Endothelial cell of umbilical vein (primary cell): ENCODE measurements around the gene CCDC6. TPM values are rescaled to one million over a fixed set of nuclear protein-coding genes. Genes with fewer than 3 reads are reported as not detected.

Experiments
- BruUV-seq: library from RNA; stranded (reverse); fragments of 400-500 nt; replicated peaks from 2 replicates; lab custom pipeline; 2021; lab: Mats Ljungman, UMichigan
- CTCF ChIA-PET: fragments of 300-600, 350-600 bp; sonication (Branson Sonifier 250); formaldehyde crosslinking; loops from one replicate; lab custom pipeline; 2021; ENCODE audit warnings: antibody characterized with exemption, inconsistent platforms; lab: Charles Lee
- POLR2A ChIA-PET: fragments of 300-600, 350-600 bp; sonication (Branson Sonifier 250); formaldehyde crosslinking; loops from one replicate; lab custom pipeline; 2021; ENCODE audit warnings: antibody characterized with exemption, inconsistent platforms; lab: Charles Lee
- DNase-seq: peaks from one replicate; pipeline ENCODE4 v3.0.0-alpha.2; 2011; ENCODE audit warnings: low read depth, low spot score
- FAIRE-seq: peaks from 2 replicates; lab custom pipeline; 2011; peaks lifted over from hg19 to GRCh38; lab: Jason Lieb, UNC
- H2AFZ ChIP-seq: 2 replicates; pipeline ENCODE4 v1.6.0; 2012; ENCODE audit warnings: low read depth, low read length, control low read depth, inconsistent platforms
- H3K27ac ChIP-seq: 2 replicates; pipeline ENCODE4 v1.5.1; 2011; ENCODE audit warnings: low read depth, mild to moderate bottlenecking, control low read depth, low read length, moderate library complexity; ENCODE audit not compliant: insufficient read depth
- H3K27me3 ChIP-seq, 2 experiments: 2 replicates each; pipeline versions ENCODE4 v1.6.0 to v1.6.1; 2011; ENCODE audit warnings: low read length in 2 of 2, mixed read lengths in 1 of 2; ENCODE audit not compliant: control insufficient read depth in 2 of 2, insufficient read depth in 2 of 2
- H3K36me3 ChIP-seq, 2 experiments: 2 replicates in 1 of 2; 3 replicates in 1 of 2; pipeline ENCODE4 v1.5.1; 2011; ENCODE audit warnings: low read length in 2 of 2, mild to moderate bottlenecking in 1 of 2, moderate library complexity in 1 of 2; ENCODE audit not compliant: control insufficient read depth in 2 of 2, insufficient read depth in 2 of 2; ENCODE audit errors: extremely low read depth in 1 of 2
- H3K4me1 ChIP-seq: 3 replicates; pipeline ENCODE4 v1.5.1; 2011; ENCODE audit warnings: mild to moderate bottlenecking, low read length; ENCODE audit not compliant: control insufficient read depth, insufficient read depth; ENCODE audit errors: extremely low read depth
- H3K4me2 ChIP-seq: 2 replicates; pipeline ENCODE4 v1.6.1; 2011; ENCODE audit warnings: low read length, control low read depth, mixed read lengths; ENCODE audit not compliant: insufficient read depth
- H3K4me3 ChIP-seq, 3 experiments: fragments of 200-600 bp in 1 of 3; sonication (generic), shearing (Covaris generic) in 1 of 3; replicated peaks in 1 of 3; 2 replicates each; pipeline ENCODE4 v1.5.1; 2011 to 2016; ENCODE audit warnings: control low read depth in 3 of 3, low read length in 3 of 3, mild to moderate bottlenecking in 2 of 3, inconsistent platforms in 1 of 3, low read depth in 1 of 3, moderate library complexity in 1 of 3; ENCODE audit not compliant: insufficient read depth in 1 of 3
- H3K79me2 ChIP-seq: 2 replicates; pipeline ENCODE4 v1.6.0; 2012; ENCODE audit warnings: low read length, inconsistent platforms; ENCODE audit not compliant: control insufficient read depth, insufficient read depth
- H3K9ac ChIP-seq: replicated peaks from 2 replicates; pipeline ENCODE3; 2011; ENCODE audit warnings: low read length, control low read depth; ENCODE audit not compliant: insufficient read depth; ENCODE audit errors: extremely low read depth
- H3K9me1 ChIP-seq: replicated peaks from 3 replicates; pipeline ENCODE4 v1.6.0; 2011; ENCODE audit warnings: mild to moderate bottlenecking, low read length; ENCODE audit not compliant: control insufficient read depth, insufficient read depth; ENCODE audit errors: extremely low read depth
- H3K9me3 ChIP-seq: replicated peaks from 2 replicates; pipeline ENCODE4 v1.5.1; 2012; ENCODE audit warnings: low read length, inconsistent platforms; ENCODE audit not compliant: control insufficient read depth, insufficient read depth
- H4K20me1 ChIP-seq: replicated peaks from 2 replicates; pipeline ENCODE3; 2011; ENCODE audit warnings: mild to moderate bottlenecking, low read length; ENCODE audit not compliant: control insufficient read depth, insufficient read depth; ENCODE audit errors: extremely low read depth
- EZH2 ChIP-seq: IDR thresholded peaks from 2 replicates; pipeline ENCODE4 v1.6.1; 2012; ENCODE audit warnings: borderline replicate concordance, low read depth, mild to moderate bottlenecking, moderate library complexity, low read length, inconsistent platforms; ENCODE audit not compliant: severe bottlenecking
- FOS ChIP-seq: IDR thresholded peaks from 2 replicates; pipeline ENCODE4 v1.6.1; 2011; ENCODE audit warnings: mild to moderate bottlenecking, low read length, moderate library complexity, borderline replicate concordance; ENCODE audit not compliant: insufficient read depth
- JUN ChIP-seq: IDR thresholded peaks from 2 replicates; pipeline ENCODE4 v1.6.1; 2011; ENCODE audit warnings: borderline replicate concordance, low read depth; ENCODE audit not compliant: insufficient read length, insufficient read depth
- MAX ChIP-seq: IDR thresholded peaks from 2 replicates; pipeline ENCODE4 v1.6.1; 2011; ENCODE audit not compliant: insufficient read depth, insufficient read length
- MYC ChIP-seq: IDR thresholded peaks from one replicate; pipeline ENCODE4 v1.6.1; 2011; ENCODE audit warnings: mild to moderate bottlenecking, low read depth, low read length
- POLR2A ChIP-seq: IDR thresholded peaks from 2 replicates; pipeline ENCODE4 v1.6.1; 2012; ENCODE audit warnings: low read depth, mild to moderate bottlenecking, control low read depth, low read length
- POLR2AphosphoS5 ChIP-seq: IDR thresholded peaks from 2 replicates; pipeline ENCODE4 v1.6.1; 2012; ENCODE audit warnings: low read depth, mild to moderate bottlenecking, control low read depth, low read length, moderate library complexity; ENCODE audit not compliant: insufficient read depth
- dilution Hi-C: fragments of 300-500 bp; cut with MboI; formaldehyde crosslinking; loops from one replicate; pipeline ENCODE4 v1.15.0; 2019; ENCODE audit warnings: low sequenced_read_pairs; ENCODE audit not compliant: extremely low pct_ligation_motif_present
- intact Hi-C: fragments of 100-400 bp; cut with micrococcal nuclease; formaldehyde crosslinking; loops from one replicate; pipeline ENCODE4 v1.10.0; 2022
- polyA plus RNA-seq, 4 experiments: library from polyadenylated mRNA; depleted of rRNA in 3 of 4; stranded (reverse) in 3 of 4; unstranded in 1 of 4; fragments of >200 nt; gene quantifications; 2 replicates each; pipeline versions ENCODE4 v1.2.1 to v1.2.3, GENCODE V29; 2011 to 2012; ENCODE audit warnings: missing spikeins in 1 of 4
- total RNA-seq: library from RNA; stranded (reverse); gene quantifications from 2 replicates; pipeline ENCODE4 v1.2.3, GENCODE V29; 2021
- TF ChIP-seq, protein P1 (sequence below), 2 donors: IDR thresholded peaks; 1 replicate in 1 of 2; 2 replicates in 1 of 2; pipeline ENCODE4 v1.5.1; 2011; ENCODE audit warnings: low read length in 2 of 2, mild to moderate bottlenecking in 2 of 2, moderate library complexity in 2 of 2, control low read depth in 1 of 2, inconsistent platforms in 1 of 2, low read depth in 1 of 2; ENCODE audit not compliant: insufficient read depth in 1 of 2; ENCODE audit errors: extremely low read depth in 1 of 2

The CCDC6 gene
- total and polyA plus RNA-seq, 2 donors (not counting 3 experiments of a cell fraction or from before 2014, with no cell fraction given) = 16.8 to 36.8 TPM

DNA sequence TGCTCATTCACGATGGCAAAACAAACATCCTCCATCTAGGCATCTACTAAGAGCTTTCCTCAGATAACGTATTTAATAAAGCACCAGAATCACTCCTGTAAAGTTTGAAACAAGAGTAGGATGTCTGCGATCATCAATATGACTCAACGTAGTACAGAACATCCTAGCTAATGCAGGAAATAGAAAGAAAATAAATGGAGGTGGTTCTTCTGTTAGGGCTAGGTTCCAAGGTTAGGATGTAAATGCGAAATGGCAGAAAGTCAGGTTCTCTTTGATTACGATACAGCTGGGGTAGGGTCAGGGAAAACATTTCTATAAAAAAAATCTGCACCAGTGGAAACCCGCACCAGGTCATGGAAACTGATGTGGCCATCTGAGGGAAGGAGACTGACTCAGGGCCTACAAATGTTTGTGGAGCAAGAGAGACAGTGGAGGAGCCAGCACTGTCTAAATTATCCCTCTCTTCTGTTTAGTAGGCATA is 29.1 kb downstream of the CCDC6 start:
- H2AFZ ChIP-seq = no peak overlapping the region
- H3K36me3 ChIP-seq = no peaks in the 10 kb centered on the region
- no peak overlapping the region for H3K9ac ChIP-seq
- CTCF ChIA-PET = interaction anchor here (0.8 to 1.0 kb wide), 2 partner anchors 28 to 251 kb away, joined by 3 to 4 read pairs; no protein-coding TSS in a partner anchor
- no peak for TF ChIP-seq POLR2AphosphoS5
- TF ChIP-seq MAX = no peak
- TF ChIP-seq, protein P1, sequence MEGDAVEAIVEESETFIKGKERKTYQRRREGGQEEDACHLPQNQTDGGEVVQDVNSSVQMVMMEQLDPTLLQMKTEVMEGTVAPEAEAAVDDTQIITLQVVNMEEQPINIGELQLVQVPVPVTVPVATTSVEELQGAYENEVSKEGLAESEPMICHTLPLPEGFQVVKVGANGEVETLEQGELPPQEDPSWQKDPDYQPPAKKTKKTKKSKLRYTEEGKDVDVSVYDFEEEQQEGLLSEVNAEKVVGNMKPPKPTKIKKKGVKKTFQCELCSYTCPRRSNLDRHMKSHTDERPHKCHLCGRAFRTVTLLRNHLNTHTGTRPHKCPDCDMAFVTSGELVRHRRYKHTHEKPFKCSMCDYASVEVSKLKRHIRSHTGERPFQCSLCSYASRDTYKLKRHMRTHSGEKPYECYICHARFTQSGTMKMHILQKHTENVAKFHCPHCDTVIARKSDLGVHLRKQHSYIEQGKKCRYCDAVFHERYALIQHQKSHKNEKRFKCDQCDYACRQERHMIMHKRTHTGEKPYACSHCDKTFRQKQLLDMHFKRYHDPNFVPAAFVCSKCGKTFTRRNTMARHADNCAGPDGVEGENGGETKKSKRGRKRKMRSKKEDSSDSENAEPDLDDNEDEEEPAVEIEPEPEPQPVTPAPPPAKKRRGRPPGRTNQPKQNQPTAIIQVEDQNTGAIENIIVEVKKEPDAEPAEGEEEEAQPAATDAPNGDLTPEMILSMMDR (IDR thresholded peaks at IDR 0.05; ENCODE audit: extremely low read depth in 1 of 2, insufficient read depth in 1 of 2, low read depth in 1 of 2, low read length in 2 of 2) = no peak
- H3K9me3 ChIP-seq = no peaks in the 10 kb centered on the region
- H3K4me3 ChIP-seq = no peak overlapping the region
- no peak overlapping the region for H3K4me2 ChIP-seq
- intact Hi-C loops = no loop called here
- H4K20me1 ChIP-seq = peaks cover 4% of the 10 kb centered on the region
- H3K27ac ChIP-seq = no peak overlapping the region
- peaks cover 63% of the 10 kb centered on the region for H3K79me2 ChIP-seq
- no TSS peak for BruUV-seq
- peak; percentile 7 for DNase-seq
- POLR2A ChIA-PET = interaction anchor here (0.7 kb wide), 1 partner anchor 29 kb away, joined by 4 read pairs; the partner anchor contains the start of gene CCDC6
- no peaks in the 10 kb centered on the region for H3K27me3 ChIP-seq
- dilution Hi-C loops = no loop called here
- H3K9me1 ChIP-seq = no peaks in the 10 kb centered on the region
- FAIRE-seq = no peak
- H3K4me1 ChIP-seq = peaks cover 5% of the 10 kb centered on the region

- intact Hi-C loops = no loop called here
- no peak overlapping the region for H3K9ac ChIP-seq
- no peak overlapping the region for H3K4me3 ChIP-seq
- peaks cover 66% of the 10 kb centered on the region for H3K79me2 ChIP-seq
- H3K4me2 ChIP-seq = no peak overlapping the region
- H3K9me3 ChIP-seq = no peaks in the 10 kb centered on the region
- H2AFZ ChIP-seq = no peak overlapping the region
- DNase-seq (no peak), FAIRE-seq (no peak)
- H3K36me3 ChIP-seq = no peaks in the 10 kb centered on the region
- peaks cover 5% of the 10 kb centered on the region for H3K4me1 ChIP-seq
- no TSS peak for BruUV-seq
- H4K20me1 ChIP-seq = peaks cover 4% of the 10 kb centered on the region
- TF ChIP-seq, protein P1 (IDR thresholded peaks at IDR 0.05; ENCODE audit: extremely low read depth in 1 of 2, insufficient read depth in 1 of 2, low read depth in 1 of 2, low read length in 2 of 2) = no peak
- no peak for TF ChIP-seq POLR2A
- no peak for TF ChIP-seq FOS
- TF ChIP-seq MYC = no peak
- no peak for TF ChIP-seq EZH2
- TF ChIP-seq JUN = no peak
- no peak for TF ChIP-seq POLR2AphosphoS5
- CTCF ChIA-PET = interaction anchor here (0.8 to 1.0 kb wide), 2 partner anchors 28 to 251 kb away, joined by 3 to 4 read pairs; no protein-coding TSS in a partner anchor
- H3K27ac ChIP-seq = no peak overlapping the region
- dilution Hi-C loops = no loop called here
- no peaks in the 10 kb centered on the region for H3K9me1 ChIP-seq
- POLR2A ChIA-PET = interaction anchor here (0.7 kb wide), 1 partner anchor 30 kb away, joined by 4 read pairs; the partner anchor contains the start of gene CCDC6
- H3K27me3 ChIP-seq = no peaks in the 10 kb centered on the region
Observed at GRCh38 chr10:59876695-59877094, 29.7 kb downstream of the CCDC6 start.
